Breast epithelium (tissue), 3 donors: ENCODE results near the gene FPR2.

Experiments used
- POLR2A ChIP-seq: fragments of 450-650 bp; IDR thresholded peaks from one replicate; pipeline ENCODE4 v1.6.1; 2016; ENCODE audit warnings: antibody characterized with exemption, mild to moderate bottlenecking, moderate library complexity
- POLR2AphosphoS5 ChIP-seq, 3 donors: sonication (generic); formaldehyde crosslinking; IDR thresholded peaks; one replicate each; pipeline ENCODE4 v1.6.1; 2017; ENCODE audit warnings: antibody characterized with exemption in 3 of 3
- TF ChIP-seq, protein P1 (sequence below), 3 donors: fragments of 450-650 bp; IDR thresholded peaks; one replicate each; pipeline ENCODE4 v1.5.1; 2016 to 2017; ENCODE audit warnings: antibody characterized with exemption in 3 of 3, mild to moderate bottlenecking in 3 of 3, moderate library complexity in 3 of 3

DNA sequence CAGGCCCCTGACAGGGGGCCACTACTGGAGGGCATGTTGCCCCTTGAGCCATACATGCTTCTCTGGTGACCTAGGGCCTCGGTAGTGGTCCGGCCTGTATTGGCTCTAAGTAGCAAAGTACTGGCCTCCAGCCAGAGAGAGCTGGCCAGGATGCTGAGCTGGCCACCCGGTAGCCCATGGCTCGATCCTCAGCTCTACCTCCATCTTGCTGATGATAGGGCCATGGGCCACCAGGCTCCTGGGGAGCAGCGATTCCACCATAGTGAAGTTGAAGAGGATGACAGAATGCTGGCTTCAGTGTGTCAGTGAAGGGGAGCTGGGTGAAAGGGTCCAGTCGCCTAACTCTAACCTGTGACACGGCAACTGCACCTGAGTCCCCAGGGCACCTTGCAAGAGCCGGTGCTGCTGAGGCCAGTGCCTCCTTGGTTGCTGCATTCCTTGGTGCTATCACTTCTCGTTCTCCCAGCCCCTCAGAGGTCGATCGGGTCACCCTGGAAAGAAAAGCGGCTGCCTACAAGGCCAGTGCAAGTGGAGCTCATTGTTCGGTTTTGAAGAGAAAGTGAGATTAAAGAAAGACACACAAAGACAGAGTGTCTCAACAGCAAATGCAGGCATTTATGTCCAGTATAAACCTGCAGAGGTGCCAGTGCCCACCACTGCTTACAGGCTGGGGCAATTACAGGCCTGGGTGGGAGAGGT, 38.9 kb downstream of the FPR2 start:
- TF ChIP-seq POLR2A (no peak), POLR2AphosphoS5 (IDR thresholded peaks at IDR 0.05) (no peak)
- TF ChIP-seq, protein P1, sequence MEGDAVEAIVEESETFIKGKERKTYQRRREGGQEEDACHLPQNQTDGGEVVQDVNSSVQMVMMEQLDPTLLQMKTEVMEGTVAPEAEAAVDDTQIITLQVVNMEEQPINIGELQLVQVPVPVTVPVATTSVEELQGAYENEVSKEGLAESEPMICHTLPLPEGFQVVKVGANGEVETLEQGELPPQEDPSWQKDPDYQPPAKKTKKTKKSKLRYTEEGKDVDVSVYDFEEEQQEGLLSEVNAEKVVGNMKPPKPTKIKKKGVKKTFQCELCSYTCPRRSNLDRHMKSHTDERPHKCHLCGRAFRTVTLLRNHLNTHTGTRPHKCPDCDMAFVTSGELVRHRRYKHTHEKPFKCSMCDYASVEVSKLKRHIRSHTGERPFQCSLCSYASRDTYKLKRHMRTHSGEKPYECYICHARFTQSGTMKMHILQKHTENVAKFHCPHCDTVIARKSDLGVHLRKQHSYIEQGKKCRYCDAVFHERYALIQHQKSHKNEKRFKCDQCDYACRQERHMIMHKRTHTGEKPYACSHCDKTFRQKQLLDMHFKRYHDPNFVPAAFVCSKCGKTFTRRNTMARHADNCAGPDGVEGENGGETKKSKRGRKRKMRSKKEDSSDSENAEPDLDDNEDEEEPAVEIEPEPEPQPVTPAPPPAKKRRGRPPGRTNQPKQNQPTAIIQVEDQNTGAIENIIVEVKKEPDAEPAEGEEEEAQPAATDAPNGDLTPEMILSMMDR (IDR thresholded peaks at IDR 0.05): no peak
